PFSK-1 (cell line): ENCODE measurements around the gene NPC1L1.

Source experiments
- FOXP2 ChIP-seq: optimal IDR thresholded peaks from 2 replicates; pipeline ENCODE3; 2011; ENCODE audit warnings: borderline replicate concordance, control low read depth, inconsistent platforms; ENCODE audit not compliant: insufficient read depth; ENCODE audit errors: extremely low read length, extremely low read depth
- POLR2AphosphoS5 ChIP-seq: IDR thresholded peaks from 2 replicates; pipeline ENCODE4 v1.6.1; 2012; ENCODE audit warnings: low read depth, mild to moderate bottlenecking, control low read depth, low read length, moderate library complexity
- REST ChIP-seq, 2 experiments: IDR thresholded peaks; 2 replicates each; pipeline versions ENCODE4 v1.6.1 to v1.8.0; 2011 to 2012; ENCODE audit warnings: low read depth in 2 of 2, low read length in 2 of 2, control low read depth in 1 of 2, inconsistent platforms in 1 of 2, mild to moderate bottlenecking in 1 of 2, moderate library complexity in 1 of 2; ENCODE audit not compliant: insufficient read depth in 1 of 2
- SIN3A ChIP-seq: IDR thresholded peaks from 2 replicates; pipeline ENCODE4 v1.6.1; 2012; ENCODE audit warnings: mild to moderate bottlenecking, low read length, moderate library complexity, borderline replicate concordance; ENCODE audit not compliant: insufficient read depth
- TAF1 ChIP-seq: IDR thresholded peaks from 2 replicates; pipeline ENCODE4 v1.6.1; 2012; ENCODE audit warnings: low read length, control low read depth, borderline replicate concordance; ENCODE audit not compliant: insufficient read depth

DNA sequence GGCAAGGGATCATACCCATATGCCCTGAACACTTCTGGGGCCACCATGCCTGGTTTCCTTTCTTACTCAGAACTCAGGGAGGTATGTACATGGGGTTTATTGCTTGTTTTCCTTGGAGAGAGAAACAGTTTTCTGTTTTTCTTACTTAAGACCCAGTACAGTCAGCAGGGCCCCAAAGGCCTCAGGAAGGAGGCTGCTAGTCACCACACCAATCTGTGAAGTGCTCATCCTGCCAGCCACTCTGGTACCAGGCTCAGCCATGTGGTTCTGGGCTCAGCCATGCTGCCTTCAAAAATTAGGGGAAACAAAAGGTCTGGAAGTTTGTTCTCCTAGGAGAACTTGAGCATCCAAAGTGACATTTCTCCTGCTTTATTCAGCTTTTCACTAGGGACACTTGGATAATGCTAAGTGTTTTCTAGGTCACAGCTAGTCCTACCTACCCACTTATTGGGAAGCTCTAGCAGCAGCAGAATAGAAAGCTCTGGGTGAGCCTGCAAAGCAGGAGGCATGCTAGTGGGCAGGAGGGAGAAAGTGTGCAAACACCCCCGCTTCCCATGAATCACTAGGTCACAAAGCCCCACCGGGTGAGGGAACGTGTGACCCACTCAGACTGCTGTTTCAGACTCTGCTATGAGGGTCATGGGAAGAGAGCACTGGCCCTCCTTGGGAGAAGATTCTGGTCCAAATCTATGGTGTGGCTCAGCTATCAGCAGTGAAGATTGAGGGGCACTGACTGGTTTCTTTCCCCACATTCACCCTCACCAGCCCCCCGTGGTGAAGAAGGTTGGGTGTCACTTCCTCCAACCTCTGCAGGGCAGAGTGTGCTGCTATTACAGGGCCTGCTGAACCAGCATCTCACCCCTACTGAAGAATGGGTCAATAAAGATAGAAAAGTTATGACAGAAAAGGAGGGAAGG lies 74.6 kb downstream of the NPC1L1 start:
- TF ChIP-seq FOXP2: no peak
- no peak for TF ChIP-seq POLR2AphosphoS5
- no peak for TF ChIP-seq TAF1
- TF ChIP-seq REST (IDR thresholded peaks at IDR 0.05; ENCODE audit: insufficient read depth in 1 of 2, low read depth in 2 of 2, low read length in 2 of 2): no peak
- no peak for TF ChIP-seq SIN3A
